Umbilical cord (tissue), 2 donors: ENCODE data around the gene ANO3. TPM values are rescaled to one million over a fixed set of nuclear protein-coding genes. Genes with fewer than 3 reads are reported as not detected.

Experiments
- DNase-seq: peaks from one replicate; pipeline ENCODE4 v3.0.0-alpha.2; 2015; ENCODE audit warnings: low spot score
- total RNA-seq: library from RNA; depleted of rRNA; stranded (reverse); fragments of >200 nt; gene quantifications from one replicate; pipeline ENCODE4 v1.2.3, GENCODE V29; 2014; ENCODE audit warnings: low replicate concordance; ENCODE audit not compliant: insufficient read depth

The ANO3 gene
- total RNA-seq, 1 donor from 2014 or later, result 4.6 TPM

- no peak for DNase-seq
Observed at GRCh38 chr11:26704249-26704648, 372.3 kb downstream of the ANO3 start.

- no peak for DNase-seq
Observed at GRCh38 chr11:26706181-26706580, 374.3 kb downstream of the ANO3 start.

- DNase-seq, result no peak
Observed at GRCh38 chr11:26708736-26709456, 377.0 kb downstream of the ANO3 start.

DNA sequence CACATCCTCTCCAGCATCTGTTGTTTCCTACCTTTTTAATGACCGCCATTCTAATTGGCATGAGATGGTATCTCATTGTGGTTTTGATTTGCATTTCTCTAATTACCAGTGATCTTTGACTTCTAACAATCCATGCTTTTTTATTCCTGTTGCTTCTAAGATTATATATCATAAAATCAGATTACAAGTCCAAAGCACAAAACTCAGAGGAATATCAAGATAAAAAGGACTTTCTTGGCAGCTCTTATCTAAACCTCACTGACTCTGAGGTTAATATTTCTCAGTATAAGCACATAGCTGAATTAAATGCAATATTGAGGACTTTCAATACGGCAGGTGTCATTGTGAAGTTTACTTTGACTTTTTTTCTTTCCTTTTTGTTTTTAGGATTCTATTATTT is 378.6 kb downstream of the ANO3 start:
- DNase-seq, result no peak

GRCh38 chr11:26712497-26712896 is 380.6 kb downstream of the ANO3 start:
- peak; percentile 82 for DNase-seq

Other genes starting within 250 kb of the ANO3 start
- 21.2 TPM for gene MUC15, start 240.1 kb downstream of the ANO3 start, total RNA-seq